Measurements from ENCODE around the gene EME1. TPM values are rescaled to one million over a fixed set of nuclear protein-coding genes. Genes with fewer than 3 reads are reported as not detected.

Gene EME1
- polyA plus RNA-seq, 1 donor from 2014 or later: 5.4 TPM

DNA sequence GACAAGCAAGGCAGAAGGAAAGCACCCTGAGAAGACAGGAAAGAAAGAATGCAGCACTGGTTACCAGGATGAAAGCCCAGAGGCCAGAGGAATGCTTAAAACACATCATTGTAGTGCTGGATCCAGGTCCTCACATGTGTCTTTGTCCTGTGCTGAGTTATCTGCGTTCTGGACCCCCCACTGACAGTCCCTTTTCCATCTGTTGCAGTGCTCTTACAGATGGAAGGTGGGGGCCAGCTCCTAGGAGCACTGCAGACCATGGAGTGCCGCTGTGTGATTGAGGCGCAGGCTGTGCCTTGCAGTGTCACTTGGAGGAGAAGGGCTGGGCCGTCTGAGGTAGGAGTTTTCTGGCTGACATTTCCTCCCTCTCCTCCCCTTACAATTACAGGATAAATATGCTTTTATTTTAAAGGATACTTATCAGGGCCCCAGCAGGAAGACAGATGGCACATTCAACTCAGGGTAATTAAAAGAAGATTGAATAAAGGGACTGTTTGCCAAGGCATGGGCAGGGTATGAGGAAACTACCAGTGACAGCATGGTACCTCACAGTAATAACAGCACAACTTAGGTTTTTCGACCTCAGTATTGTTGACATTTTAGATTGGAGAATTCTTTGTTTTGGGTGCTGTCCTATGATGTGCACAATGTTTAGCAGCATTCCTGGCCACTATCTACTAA is 3.0 kb downstream of the EME1 start:
- no peaks in the 10 kb centered on the region for H3K9me3 ChIP-seq (ENCODE audit: low read length)
- H3F3A ChIP-seq (ENCODE audit: insufficient read depth, low read length, poor library complexity, severe bottlenecking): no peaks in the 10 kb centered on the region
- H3K4me2 ChIP-seq (ENCODE audit: low read length): no peak overlapping the region
- no peak overlapping the region for H2AFZ ChIP-seq (ENCODE audit: low read depth, low read length)
- no peaks in the 10 kb centered on the region for H3K27me3 ChIP-seq (ENCODE audit: insufficient read depth, low read depth, low read length)
- H3K9me2 ChIP-seq (ENCODE audit: insufficient read depth, low read length): no peaks in the 10 kb centered on the region
- peaks cover 17% of the 10 kb centered on the region for H3K79me2 ChIP-seq (replicated peaks; ENCODE audit: insufficient read depth, low read length)
- H3K4me3 ChIP-seq (ENCODE audit: low read length): no peak overlapping the region
- H3K27ac ChIP-seq (ENCODE audit: low read length): no peak overlapping the region
- no peaks in the 10 kb centered on the region for H4K20me1 ChIP-seq (ENCODE audit: insufficient read depth)
- TF ChIP-seq EP300 (conservative IDR thresholded peaks at IDR 0.05; ENCODE audit: poor library complexity, severe bottlenecking): no peak
- TF ChIP-seq, protein P1, sequence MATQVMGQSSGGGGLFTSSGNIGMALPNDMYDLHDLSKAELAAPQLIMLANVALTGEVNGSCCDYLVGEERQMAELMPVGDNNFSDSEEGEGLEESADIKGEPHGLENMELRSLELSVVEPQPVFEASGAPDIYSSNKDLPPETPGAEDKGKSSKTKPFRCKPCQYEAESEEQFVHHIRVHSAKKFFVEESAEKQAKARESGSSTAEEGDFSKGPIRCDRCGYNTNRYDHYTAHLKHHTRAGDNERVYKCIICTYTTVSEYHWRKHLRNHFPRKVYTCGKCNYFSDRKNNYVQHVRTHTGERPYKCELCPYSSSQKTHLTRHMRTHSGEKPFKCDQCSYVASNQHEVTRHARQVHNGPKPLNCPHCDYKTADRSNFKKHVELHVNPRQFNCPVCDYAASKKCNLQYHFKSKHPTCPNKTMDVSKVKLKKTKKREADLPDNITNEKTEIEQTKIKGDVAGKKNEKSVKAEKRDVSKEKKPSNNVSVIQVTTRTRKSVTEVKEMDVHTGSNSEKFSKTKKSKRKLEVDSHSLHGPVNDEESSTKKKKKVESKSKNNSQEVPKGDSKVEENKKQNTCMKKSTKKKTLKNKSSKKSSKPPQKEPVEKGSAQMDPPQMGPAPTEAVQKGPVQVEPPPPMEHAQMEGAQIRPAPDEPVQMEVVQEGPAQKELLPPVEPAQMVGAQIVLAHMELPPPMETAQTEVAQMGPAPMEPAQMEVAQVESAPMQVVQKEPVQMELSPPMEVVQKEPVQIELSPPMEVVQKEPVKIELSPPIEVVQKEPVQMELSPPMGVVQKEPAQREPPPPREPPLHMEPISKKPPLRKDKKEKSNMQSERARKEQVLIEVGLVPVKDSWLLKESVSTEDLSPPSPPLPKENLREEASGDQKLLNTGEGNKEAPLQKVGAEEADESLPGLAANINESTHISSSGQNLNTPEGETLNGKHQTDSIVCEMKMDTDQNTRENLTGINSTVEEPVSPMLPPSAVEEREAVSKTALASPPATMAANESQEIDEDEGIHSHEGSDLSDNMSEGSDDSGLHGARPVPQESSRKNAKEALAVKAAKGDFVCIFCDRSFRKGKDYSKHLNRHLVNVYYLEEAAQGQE (IDR thresholded peaks at IDR 0.05; ENCODE audit: borderline replicate concordance): no peak
- no peak for TF ChIP-seq SMC3 (conservative IDR thresholded peaks at IDR 0.05; ENCODE audit: poor library complexity)
- TF ChIP-seq, protein P2, sequence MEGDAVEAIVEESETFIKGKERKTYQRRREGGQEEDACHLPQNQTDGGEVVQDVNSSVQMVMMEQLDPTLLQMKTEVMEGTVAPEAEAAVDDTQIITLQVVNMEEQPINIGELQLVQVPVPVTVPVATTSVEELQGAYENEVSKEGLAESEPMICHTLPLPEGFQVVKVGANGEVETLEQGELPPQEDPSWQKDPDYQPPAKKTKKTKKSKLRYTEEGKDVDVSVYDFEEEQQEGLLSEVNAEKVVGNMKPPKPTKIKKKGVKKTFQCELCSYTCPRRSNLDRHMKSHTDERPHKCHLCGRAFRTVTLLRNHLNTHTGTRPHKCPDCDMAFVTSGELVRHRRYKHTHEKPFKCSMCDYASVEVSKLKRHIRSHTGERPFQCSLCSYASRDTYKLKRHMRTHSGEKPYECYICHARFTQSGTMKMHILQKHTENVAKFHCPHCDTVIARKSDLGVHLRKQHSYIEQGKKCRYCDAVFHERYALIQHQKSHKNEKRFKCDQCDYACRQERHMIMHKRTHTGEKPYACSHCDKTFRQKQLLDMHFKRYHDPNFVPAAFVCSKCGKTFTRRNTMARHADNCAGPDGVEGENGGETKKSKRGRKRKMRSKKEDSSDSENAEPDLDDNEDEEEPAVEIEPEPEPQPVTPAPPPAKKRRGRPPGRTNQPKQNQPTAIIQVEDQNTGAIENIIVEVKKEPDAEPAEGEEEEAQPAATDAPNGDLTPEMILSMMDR (IDR thresholded peaks at IDR 0.05; ENCODE audit: poor library complexity, severe bottlenecking): no peak
- TF ChIP-seq MXI1 (conservative IDR thresholded peaks at IDR 0.05; ENCODE audit: poor library complexity, severe bottlenecking): no peak
- TF ChIP-seq POLR2AphosphoS5 (IDR thresholded peaks at IDR 0.05): no peak
- TF ChIP-seq TAF1 (IDR thresholded peaks at IDR 0.05; ENCODE audit: low read depth): no peak
- TF ChIP-seq EZH2 (IDR thresholded peaks at IDR 0.05; ENCODE audit: borderline replicate concordance, insufficient read depth, low read length, poor library complexity, severe bottlenecking): no peak
- no peak for TF ChIP-seq RAD21 (conservative IDR thresholded peaks at IDR 0.05)
- no peaks in the 10 kb centered on the region for H3K36me3 ChIP-seq (ENCODE audit: insufficient read depth, low read length)
- H3K9ac ChIP-seq (ENCODE audit: low read length): no peak overlapping the region

DNA sequence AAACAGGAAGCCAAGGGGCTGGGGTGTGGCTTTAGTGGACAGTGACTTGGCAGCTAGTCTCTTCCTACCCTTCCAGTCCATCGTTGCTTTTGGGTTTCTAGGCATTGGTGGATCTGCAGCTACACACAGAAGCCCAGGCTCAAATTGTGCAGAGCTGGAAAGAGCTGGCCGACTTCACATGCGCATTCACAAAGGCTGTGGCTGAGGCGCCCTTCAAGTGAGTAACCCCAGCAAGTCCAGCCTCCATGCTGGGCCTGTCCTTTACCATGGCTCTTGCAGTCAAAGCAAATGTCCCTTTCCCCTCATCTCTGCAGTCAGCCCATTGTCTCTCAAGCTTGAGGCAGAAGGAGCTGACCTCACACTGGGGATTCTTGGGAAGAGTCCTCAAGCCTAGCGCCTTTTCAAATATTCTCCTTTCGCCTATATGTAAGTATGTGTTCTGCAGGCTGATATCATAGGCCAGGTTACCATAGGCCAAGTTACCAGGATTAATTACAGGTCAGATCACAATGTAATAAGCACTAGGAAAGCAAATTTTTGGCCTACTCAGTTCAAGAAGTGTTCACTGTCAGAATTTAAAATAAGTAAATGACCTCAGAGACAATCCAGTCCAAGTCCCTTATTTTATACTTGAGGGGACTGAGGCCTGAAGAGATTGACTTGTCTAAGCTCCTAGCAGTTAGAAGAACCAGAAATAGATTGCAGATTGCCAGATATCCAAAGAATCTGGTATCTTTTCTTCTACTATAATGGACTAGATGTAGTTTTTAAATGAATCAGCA is 6.5 kb downstream of the EME1 start:
- Histone ChIP-seq H3K4me2 (ENCODE audit: low read length) (no peak overlapping the region), H2AFZ (ENCODE audit: low read depth, low read length) (no peak overlapping the region), H3F3A (ENCODE audit: insufficient read depth, low read length, poor library complexity, severe bottlenecking) (no peaks in the 10 kb centered on the region), H3K27ac (ENCODE audit: low read length) (no peak overlapping the region), H3K4me3 (ENCODE audit: low read length) (no peak overlapping the region), H3K27me3 (ENCODE audit: insufficient read depth, low read depth, low read length) (no peaks in the 10 kb centered on the region), H4K20me1 (ENCODE audit: insufficient read depth) (no peaks in the 10 kb centered on the region), H3K9ac (ENCODE audit: low read length) (no peak overlapping the region), H3K79me2 (replicated peaks; ENCODE audit: insufficient read depth, low read length) (no peaks in the 10 kb centered on the region), H3K9me2 (ENCODE audit: insufficient read depth, low read length) (no peaks in the 10 kb centered on the region), H3K9me3 (ENCODE audit: low read length) (no peaks in the 10 kb centered on the region), H3K36me3 (ENCODE audit: insufficient read depth, low read length) (no peaks in the 10 kb centered on the region)
- TF ChIP-seq, protein P2 (IDR thresholded peaks at IDR 0.05; ENCODE audit: poor library complexity, severe bottlenecking): no peak
- TF ChIP-seq MXI1 (conservative IDR thresholded peaks at IDR 0.05; ENCODE audit: poor library complexity, severe bottlenecking): no peak
- TF ChIP-seq EZH2 (IDR thresholded peaks at IDR 0.05; ENCODE audit: borderline replicate concordance, insufficient read depth, low read length, poor library complexity, severe bottlenecking): no peak
- no peak for TF ChIP-seq EP300 (conservative IDR thresholded peaks at IDR 0.05; ENCODE audit: poor library complexity, severe bottlenecking)
- TF ChIP-seq TAF1 (IDR thresholded peaks at IDR 0.05; ENCODE audit: low read depth): no peak
- no peak for TF ChIP-seq POLR2AphosphoS5 (IDR thresholded peaks at IDR 0.05)

Data from neural cell (in vitro differentiated cells).